ENCODE results near the gene GNG5.
"Not testable (repeated sequence)": the region's sequence is repeated elsewhere in the genome, so short reads cannot be mapped to it uniquely, and the experiment has no call there.

- not testable (repeated sequence) for TF ChIP-seq CTCF (IDR thresholded peaks at IDR 0.05; ENCODE audit: borderline replicate concordance, extremely low read depth, low read length, poor library complexity, severe bottlenecking); EZH2 (IDR thresholded peaks at IDR 0.05; ENCODE audit: borderline replicate concordance, low read depth, low read length, severe bottlenecking)
Observed at GRCh38 chr1:84448704-84449103, 57.7 kb downstream of the GNG5 start.

All from DND-41 (cell line).